Spleen (tissue), 7 donors: ENCODE results near the gene CD38.

Experiments
- CTCF ChIP-seq, 11 experiments: fragments of 200-600 bp in 7 of 11; fragments of 450-650 bp in 4 of 11; sonication (generic) in 4 of 11; IDR thresholded peaks in 8 of 11; conservative IDR thresholded peaks in 3 of 11; 1 replicate in 7 of 11; 2 replicates in 4 of 11; pipeline versions ENCODE4 v1.4.0 to v1.8.0; 2016 to 2021; ENCODE audit warnings: antibody characterized with exemption in 11 of 11, inconsistent platforms in 4 of 11, mild to moderate bottlenecking in 1 of 11
- POLR2A ChIP-seq, 3 donors: fragments of 450-650 bp; IDR thresholded peaks; one replicate each; pipeline ENCODE4 v1.5.1; 2017; ENCODE audit warnings: antibody characterized with exemption in 3 of 3, mild to moderate bottlenecking in 1 of 3
- donor health status: DM: no; HTN: no; CAD: no; lungs with moderate emphysema.
- donor health status: DM: no; HTN: no; CAD: no.
- donor health status: DM: no; HTN: no; CAD: no.

- TF ChIP-seq CTCF (IDR thresholded peaks at IDR 0.05 in 8 of 11, conservative IDR thresholded peaks at IDR 0.05 in 3 of 11) (no peak), POLR2A (IDR thresholded peaks at IDR 0.05) (no peak)
These were observed 103.7 kb downstream of the CD38 start for GRCh38 chr4:15881820-15882219.
